ENCODE data around the gene CACNA1H. TPM values are rescaled to one million over a fixed set of nuclear protein-coding genes. Genes with fewer than 3 reads are reported as not detected.
A peak's percentile ranks its signal among the peaks of the same experiment; 100 is the strongest.

Gene CACNA1H
- total and polyA plus RNA-seq, 12 donors = 1.7 to 8.7 (median 2.5) TPM

DNA sequence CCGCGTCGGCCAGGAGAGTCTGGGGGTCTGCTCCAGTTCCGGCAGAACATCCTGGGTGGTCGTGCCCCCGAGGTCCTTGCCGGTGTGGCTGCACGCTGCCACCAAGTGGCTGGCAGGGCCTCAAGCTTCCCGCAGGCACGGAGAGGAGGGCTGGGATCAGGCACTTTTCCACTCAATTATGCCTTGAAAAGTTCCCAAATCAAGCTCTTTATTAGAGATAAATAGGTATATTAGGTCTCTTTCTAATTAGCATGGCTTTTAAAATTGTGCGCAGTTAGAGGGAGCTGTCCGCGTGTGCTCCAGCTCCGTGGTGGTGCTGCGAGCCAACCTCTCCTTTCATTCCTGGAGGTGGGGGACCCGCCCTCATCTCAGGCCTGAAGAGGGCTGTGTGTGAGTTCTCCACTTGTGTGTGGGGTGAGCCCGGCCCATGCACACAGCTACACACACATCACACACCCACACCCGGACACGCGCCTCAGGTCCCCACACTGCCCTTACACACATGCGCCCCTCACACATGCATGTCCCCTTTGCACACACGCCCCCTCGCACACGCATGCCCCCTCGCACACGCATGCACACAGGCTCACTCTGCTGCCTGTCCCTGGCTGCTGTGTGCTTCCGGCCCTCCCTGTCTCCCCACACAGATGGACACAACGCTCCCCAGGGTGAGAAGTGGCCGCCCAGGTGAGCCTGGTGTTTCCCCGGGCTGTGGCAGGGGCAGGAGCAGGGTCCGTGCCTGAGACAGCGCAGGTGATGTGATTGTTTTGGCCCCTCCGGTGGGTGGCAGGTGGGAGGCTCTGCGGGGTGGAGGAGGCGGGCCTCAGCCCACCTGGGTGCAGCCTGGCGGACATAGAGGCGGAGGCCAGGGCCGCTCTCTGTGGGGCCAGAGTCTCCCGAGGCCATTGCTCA is 28.8 kb downstream of the CACNA1H start:
- intact Hi-C loops (cut with DNase I) = no loop called here
- 59% methylated on average over 39 of the region's 39 CpGs for whole genome bisulfite sequencing, 2 donors
- TF ChIP-seq, protein P1, sequence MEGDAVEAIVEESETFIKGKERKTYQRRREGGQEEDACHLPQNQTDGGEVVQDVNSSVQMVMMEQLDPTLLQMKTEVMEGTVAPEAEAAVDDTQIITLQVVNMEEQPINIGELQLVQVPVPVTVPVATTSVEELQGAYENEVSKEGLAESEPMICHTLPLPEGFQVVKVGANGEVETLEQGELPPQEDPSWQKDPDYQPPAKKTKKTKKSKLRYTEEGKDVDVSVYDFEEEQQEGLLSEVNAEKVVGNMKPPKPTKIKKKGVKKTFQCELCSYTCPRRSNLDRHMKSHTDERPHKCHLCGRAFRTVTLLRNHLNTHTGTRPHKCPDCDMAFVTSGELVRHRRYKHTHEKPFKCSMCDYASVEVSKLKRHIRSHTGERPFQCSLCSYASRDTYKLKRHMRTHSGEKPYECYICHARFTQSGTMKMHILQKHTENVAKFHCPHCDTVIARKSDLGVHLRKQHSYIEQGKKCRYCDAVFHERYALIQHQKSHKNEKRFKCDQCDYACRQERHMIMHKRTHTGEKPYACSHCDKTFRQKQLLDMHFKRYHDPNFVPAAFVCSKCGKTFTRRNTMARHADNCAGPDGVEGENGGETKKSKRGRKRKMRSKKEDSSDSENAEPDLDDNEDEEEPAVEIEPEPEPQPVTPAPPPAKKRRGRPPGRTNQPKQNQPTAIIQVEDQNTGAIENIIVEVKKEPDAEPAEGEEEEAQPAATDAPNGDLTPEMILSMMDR (IDR thresholded peaks at IDR 0.05) = no peak
- no peak for ATAC-seq
- Histone ChIP-seq H3K4me3 (no peak overlapping the region), H3K9me3 (no peaks in the 10 kb centered on the region), H3K36me3 (no peaks in the 10 kb centered on the region), H3K4me1 (peaks cover 3 to 33% (median 12%) of the 10 kb centered on the region in 9 donors), H3K27ac (peak overlapping the region in 6 of 10 donors; percentile 48 to 72 (median 64)), H3K27me3 (peaks cover 0 to 54% (median 19%) of the 10 kb centered on the region in 7 donors)
- DNase-seq = no peak

DNA sequence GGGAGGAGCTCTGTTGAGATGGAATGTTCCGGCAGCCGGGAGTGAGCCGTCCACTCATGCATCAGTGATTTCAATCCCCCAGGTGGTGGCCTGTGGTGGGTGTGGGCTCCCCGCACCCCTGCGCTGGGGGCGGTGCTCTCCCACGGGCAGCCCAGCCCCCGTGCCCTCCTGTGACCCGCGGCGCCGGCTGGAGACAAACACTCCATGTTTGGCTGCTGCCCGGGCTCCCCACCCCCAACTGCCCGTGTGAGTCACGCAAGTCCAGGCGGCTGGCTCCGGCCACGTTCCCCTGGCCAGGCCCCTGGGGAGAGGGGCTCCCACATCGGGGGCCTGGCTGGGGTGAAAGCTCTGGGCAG is 29.4 kb downstream of the CACNA1H start:
- no peaks in the 10 kb centered on the region for H3K36me3 ChIP-seq
- peaks cover 0 to 48% (median 19%) of the 10 kb centered on the region in 7 donors for H3K27me3 ChIP-seq
- peak overlapping the region in 5 of 10 donors; percentile 15 to 72 (median 44) for H3K27ac ChIP-seq
- WGBS, 2 donors = 29 to 32% methylated on average over 19 of the region's 19 CpGs
- intact Hi-C loops (cut with DNase I) = no loop called here
- H3K9me3 ChIP-seq = no peaks in the 10 kb centered on the region
- ATAC-seq (peak; percentile 40 to 80 (median 63)), DNase-seq (peak; percentile 57 to 80)
- TF ChIP-seq, protein P1 (IDR thresholded peaks at IDR 0.05) = no peak
- H3K4me1 ChIP-seq = peaks cover 3 to 33% (median 12%) of the 10 kb centered on the region in 9 donors
- H3K4me3 ChIP-seq = peak overlapping the region in 1 of 10 donors; percentile 8

DNA sequence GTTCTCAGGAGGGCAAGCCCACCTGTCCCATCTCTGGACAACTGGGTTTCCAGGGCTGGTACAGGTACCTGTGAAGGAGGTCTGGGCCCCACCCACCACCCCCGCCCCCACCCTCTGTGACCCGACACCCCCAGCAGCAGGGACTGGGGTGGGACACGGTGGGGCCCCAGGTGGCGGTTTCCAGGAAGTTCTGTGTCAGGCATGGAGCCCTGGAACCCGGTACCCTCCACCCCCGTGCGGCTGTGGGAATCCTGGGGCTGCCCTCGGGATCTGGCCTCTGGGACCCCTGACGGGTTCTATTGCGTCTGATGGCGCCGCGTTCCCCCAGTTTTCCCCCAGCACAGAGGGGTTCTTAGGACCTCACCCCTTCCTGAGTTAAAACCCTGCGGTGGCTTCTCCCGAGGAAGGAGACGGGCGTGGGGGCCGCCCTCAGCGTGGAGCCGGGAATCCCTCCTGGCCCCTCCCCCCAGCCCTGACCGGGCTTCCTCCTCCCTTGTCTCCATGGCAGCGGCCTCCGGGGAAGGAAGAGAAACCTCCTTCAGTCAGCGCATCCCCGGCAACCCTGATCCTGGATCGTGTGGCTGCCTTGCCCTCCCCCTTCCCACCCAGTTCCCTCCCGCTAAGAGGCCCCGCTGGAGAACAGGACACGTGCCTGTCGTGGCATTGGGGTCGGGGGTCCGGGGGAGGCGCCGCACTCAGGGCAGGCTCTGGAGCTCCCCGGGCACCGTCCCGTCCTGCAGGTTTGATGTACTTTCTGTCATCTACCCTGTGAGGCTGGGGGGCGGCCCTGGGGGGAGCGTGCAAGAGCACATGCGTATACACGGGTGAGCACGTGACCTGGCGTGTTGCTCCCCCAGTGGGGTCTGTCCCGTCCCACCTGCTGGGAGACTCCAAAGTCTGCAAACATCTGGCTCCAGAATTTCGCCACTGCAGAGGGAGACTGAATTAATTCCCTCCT is 30.3 kb downstream of the CACNA1H start:
- 49 to 57% methylated on average over 42 to 45 of the region's 45 CpGs for WGBS, 2 donors
- no peaks in the 10 kb centered on the region for H3K9me3 ChIP-seq
- H3K4me3 ChIP-seq = peak overlapping the region in 1 of 10 donors; percentile 8
- H3K4me1 ChIP-seq = peaks cover 3 to 33% (median 12%) of the 10 kb centered on the region in 9 donors
- H3K27ac ChIP-seq = peak overlapping the region in 6 of 10 donors; percentile 33 to 72 (median 44)
- TF ChIP-seq, protein P1 (IDR thresholded peaks at IDR 0.05) = no peak
- ATAC-seq (peak in 7 of 8 donors; percentile 22 to 53 (median 31)), DNase-seq (peak; percentile 53 to 67)
- H3K36me3 ChIP-seq = no peaks in the 10 kb centered on the region
- peaks cover 0 to 42% (median 19%) of the 10 kb centered on the region in 7 donors for H3K27me3 ChIP-seq
- intact Hi-C loops (cut with DNase I) = no loop called here
